Anterior cingulate cortex (tissue), 58 donors: ENCODE measurements around the gene EMX2.
"Not testable (repeated sequence)": the region's sequence is repeated elsewhere in the genome, so short reads cannot be mapped to it uniquely, and the experiment has no call there.

Experiments used
- DNase-seq, 58 donors: peaks; one replicate each; lab custom pipeline; 2025; lab: John Stamatoyannopoulos, UW

Gene EMX2

DNA sequence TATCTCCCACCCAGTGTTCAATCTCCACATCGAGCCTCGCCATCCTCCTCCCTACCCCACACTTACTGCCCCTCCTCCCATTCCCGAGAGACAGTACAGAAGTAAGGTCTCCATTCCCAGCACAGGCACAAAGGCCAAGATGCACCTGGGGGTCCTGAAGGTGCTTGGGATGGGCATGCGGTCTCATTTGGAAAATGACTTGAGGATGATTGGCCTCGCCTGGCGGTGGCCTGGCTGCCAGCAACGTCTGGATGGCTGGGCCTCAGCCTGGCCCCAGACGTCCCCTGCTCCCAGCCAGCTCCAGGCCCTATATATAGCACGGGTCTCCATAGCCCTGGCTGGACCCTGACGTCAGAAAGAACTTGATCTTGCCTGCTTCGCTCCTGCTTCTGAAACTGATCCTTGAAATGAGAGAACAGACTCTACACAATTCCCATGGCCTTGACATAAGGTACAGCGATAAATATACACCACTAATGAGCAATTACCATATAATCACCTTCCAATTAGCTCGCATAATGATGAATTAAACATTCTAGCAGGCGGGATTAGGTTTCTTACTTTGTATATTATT lies 11.8 kb downstream of the EMX2 start:
- DNase-seq: no peak

DNA sequence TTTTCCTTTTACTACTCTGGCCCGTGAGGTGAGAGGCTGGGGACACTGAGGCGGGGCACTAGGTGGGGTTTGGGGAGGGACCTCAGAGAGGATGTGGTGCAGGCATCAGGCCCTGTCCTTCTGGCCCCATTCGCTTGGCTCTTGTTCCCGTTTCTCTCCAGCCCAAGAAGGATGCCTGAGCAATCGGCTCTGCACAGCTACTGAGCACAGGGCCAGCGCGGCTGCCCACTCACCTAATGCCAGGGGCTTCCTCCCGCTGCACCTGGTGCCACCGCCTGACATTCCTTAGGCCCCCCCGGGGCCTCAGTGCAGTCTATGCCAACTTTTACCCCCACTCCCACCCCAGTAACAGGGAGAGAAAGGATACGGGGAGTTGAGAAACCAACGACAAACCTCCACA lies 12.5 kb downstream of the EMX2 start:
- no peak for DNase-seq

DNA sequence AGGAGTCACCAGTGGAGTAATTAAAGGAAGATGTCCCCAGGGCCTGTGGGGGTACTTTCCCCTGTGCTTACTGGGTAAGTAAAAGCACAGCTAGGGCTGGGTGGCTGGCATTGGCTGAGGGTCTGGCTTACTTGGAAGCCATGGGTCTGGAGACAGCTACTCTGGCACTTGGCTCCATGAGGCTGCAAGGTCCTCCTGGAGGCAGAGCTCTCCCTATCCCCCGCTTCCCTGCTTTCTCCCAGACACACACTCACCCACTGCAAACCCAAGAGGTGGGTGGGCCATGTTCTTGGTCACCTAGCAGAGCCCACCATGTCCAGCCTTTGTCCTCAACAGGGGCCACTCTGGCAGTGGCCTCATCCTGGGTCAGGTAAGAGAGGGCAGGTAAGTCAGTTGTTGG lies 13.3 kb downstream of the EMX2 start:
- no peak for DNase-seq

DNA sequence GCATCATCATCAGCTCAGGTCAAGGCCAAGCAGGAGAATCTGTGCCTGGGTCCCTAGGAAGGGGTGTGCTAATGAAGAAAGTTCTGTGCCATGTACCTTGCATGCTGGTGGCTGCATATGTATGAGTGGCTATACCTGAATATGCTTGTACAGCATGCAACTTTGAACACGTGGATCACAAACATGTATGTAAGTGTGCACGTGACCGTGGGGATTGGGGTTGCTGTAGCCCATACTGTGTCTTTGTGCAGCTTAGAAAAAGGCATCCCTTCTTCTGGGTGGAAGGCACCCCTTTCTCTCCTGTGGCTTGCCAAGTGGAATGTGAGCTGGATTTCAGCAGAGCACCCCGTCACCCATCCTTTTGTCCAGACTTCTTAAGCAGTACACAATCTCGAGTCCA lies 13.8 kb downstream of the EMX2 start:
- DNase-seq: no peak

DNA sequence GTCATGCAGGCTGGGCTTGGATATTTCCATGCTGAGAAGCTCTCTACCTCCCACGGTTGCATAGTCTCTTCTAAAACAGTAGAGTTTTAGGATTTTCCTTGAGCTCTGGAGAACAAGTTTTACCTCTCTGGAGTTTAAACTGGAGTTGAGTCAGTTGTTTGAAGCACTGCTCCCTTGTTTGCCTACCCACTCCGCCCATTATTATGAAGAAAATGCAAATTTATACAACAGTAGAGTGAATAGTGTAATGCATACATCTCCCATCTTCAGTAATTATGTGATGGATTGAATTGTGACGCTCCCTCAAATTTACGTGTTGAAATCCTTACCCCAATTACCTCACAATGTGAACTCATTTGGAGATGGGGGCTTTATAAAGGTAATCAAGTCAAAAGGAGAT lies 17.2 kb downstream of the EMX2 start:
- no peak for DNase-seq

DNA sequence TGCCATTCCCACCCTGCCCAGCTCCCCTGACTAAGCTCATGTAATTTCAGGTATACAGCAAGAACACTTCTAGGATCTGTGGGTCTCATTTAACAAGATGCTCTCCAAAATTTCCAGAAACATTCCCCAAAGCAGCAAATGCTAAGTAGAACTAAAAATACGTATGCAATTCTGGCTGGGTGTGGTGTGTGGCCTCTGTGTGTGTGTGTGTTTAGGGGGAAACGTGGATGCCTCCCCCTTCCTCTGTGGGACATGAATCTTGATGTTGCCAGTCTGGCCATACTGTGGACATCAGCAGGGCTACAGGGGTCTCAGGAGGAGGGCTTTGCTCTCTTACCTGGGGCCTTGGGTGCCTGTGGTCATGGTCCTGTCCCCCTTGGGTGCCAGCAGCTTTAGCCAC lies 18.4 kb downstream of the EMX2 start:
- DNase-seq: no peak

DNA sequence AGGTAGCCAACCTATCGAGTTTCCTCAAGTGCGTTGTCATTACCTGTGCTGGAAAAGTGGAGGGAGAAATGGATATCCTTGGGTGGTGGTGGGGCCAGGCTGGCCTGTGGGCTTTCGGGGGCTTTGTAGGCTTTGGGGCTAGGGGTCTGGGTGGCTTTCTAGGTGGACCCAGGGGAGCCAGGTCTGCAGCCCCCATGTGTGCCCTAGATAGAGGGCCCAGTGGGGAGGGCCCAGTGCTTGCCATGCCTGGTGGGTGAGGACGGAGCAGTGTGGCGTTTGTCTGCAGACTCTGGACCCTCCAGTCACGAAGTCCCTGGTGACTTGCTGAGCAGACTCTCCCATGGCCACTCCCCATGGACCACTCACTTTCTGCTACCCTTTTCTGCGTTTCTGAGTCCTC lies 19.7 kb downstream of the EMX2 start:
- no peak for DNase-seq

DNA sequence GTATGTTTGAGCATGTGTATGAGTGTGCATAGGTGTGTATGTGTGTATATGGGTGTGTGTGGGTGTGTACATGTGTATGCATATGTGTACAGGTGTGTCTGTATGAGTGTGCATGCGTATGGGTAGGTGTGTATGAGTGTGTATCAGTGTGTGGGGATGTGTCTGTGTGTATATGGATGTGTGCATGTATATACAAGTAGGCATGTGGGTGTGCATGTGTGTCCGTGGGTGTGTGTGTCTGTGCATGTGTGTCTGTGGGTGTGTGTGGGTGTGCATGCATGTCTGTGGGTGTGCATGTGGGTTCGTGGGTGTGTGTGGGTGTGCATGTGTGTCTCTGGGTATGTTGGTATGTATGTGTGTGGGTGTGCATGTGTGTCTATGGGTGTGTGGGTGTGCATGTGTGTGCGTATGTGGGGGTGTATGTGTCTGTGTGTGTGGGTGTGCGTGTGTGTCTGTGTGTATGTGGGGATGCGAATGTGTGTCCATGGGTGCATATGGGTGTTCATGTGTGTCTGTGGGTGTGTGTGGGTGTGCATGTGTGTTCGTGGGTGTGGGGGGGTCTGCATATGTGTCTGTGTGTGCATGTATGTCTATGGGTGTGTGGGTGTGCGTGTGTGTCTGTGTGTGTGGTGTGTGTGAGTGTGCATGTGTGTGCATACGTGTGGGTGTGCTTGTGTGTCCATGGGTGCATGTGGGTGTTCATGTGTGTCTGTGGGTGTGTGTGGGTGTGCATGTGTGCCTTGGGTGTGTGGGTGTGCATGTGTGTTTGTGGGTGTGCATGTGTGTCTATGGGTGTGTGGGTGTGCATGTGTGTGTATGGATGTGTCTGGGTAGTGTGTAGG lies 20.6 kb downstream of the EMX2 start:
- no peak for DNase-seq

DNA sequence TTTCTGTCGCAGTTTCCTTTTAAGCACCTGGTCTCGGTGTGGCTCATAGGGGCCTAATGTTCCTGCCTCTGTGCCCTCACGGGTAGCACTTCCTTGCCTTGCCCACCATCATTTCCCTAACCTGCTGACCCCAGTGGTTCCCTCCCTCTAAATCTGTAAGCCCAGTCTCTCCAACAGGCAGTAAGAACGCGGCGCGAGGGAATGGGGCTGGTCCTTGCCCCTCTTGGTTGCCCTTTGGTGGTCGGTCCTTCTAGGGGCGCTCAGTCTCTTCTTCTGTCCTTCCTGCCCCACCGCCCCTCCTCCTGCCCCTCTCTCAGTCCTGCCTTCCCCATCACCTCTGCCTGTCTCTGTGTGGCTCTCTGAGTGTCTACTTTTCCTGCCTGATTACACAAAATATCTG lies 21.2 kb downstream of the EMX2 start:
- DNase-seq: no peak

DNA sequence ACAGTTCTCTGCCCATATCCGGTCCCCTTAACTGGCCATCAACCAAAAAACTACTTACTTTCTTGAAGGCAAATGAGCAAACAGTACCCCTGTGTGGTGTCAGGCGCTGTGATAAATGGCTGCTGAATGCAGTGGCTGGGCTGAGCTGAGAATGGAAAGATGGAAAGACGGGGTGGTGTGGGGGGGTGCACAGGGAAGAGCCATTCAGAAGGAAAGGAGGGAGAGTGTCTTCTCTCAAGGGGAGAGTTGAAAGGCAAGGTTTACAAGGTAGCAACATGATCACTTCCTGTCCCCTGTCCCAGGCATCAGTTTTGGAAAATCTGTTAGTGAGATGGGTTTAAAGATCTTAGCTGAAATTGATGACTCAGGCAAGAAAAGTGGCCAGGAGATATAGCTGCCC lies 22.5 kb downstream of the EMX2 start:
- no peak for DNase-seq

DNA sequence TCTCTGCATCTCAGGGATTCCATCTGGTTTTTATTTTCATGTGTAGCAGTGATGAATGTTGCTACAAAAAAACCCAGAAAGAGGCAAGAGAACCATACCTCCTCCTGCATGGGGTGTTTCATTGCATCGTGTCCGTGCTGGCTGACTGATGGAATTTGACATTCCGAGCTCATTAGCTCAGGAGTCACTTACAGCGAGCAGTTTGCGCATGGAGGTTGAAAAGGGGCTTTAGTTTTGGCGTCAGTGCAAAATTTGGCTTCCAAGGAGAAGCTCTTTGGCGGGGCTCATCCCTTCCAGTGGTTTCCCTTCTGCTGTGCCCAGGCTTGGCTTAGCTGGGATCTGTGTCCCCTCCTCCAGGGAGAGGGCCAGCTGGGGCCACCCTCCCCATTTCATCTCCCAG lies 25.8 kb downstream of the EMX2 start:
- DNase-seq: no peak

DNA sequence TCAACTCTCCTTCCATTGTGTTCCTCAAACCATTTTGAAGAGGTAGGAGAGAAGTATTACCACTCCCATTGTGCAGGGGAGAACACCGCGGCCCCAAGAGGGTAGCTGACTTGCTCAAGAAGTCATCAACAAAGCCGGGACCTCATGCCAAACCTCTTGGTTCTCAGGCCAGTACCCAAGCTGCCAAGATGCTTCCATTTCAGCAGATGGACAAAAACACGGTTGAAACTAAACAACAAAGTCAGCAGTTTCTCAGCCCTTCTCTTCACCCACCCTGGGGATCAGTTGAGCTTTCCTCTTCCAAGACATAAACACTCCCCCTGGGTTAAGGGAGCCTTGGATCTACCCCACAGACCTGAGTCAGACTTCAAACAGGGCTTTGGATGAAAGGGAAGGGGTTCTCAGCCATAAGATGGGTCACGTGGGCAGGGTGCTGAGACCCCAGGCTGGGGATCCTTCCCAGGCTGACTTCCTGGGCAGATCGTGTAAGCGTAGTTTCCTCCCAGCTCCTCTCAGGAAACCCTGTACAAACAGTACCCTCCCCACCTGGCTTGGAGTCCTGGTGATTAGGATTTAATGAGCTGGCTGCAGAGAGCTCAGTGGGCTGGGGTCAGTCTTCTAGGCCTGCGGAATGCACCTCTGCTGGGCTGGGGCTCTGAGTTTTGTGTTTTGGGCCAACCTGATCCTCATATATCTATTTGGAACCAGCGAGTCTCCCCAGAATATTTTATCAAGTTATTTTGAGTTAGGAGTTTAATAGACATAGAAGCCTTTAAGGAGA lies 27.3 kb downstream of the EMX2 start:
- DNase-seq: no peak

DNA sequence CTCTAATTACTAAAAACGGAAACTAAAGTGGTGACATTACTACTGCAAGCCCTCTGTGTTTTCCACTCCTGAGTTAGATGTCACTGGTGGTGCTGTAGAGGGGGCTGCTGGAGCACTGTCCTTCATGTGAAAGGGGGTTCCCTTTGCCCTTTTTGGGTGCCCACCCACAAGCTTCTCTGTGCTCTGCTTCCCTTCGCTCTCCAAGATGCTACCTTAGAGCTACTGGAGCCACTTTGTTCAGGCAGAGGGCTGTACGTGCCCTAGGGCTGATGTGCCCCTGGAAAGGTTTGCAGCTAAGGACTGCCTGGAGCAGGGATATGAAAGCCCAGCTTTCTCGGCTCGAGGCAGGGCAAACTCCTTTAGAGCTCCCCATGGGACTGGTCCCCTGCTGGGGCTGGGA lies 28.3 kb downstream of the EMX2 start:
- no peak for DNase-seq

DNA sequence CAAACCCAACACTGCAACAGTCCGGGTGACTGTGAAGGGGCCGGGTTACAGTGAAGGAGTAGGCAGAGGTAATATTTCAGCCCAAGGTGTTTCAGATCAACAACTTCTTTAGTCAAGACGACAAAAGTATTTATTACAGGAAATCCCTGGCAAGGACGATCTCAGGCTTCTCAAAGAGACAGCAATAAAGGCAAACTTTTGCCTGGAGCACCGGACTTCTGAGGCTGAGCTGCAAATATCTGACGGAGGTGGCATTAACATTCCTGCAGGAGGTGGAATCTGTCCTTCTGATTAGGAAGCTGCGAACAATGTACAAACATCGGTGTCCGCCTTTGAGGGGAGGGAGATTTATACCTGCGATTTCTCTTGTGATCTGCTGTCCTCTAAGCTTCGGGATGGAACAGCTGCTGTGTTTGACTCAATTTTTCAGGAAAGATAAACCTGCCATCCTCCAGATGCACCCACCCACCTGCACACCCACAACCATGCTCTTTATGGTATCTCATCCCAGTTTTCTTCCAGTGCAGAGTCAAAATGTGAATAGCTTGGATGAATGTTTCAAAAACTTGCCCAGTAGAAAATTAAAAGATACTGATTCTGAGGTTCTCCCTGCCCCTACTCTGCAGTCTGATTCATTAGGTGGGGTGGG lies 32.1 kb downstream of the EMX2 start:
- DNase-seq: no peak

DNA sequence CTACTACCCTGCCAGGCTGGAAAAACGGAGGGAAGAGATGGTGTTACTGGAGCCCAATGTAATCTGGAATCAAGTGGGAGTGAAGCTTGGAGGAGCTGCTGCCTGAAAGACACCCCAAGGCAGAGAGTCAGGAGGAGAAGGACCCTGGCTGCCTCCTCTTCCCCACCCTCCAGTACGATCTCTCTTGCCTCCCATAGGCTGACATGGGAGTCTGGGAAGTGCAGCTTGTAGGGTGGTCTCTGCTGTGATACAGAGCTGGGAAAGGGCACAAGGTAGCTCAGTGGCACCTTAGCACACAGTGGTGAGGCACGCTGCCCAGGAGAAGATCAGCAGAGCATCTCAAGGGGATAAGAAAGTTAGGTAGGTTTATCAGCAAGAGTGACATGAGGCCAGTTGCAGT lies 35.9 kb downstream of the EMX2 start:
- no peak for DNase-seq

DNA sequence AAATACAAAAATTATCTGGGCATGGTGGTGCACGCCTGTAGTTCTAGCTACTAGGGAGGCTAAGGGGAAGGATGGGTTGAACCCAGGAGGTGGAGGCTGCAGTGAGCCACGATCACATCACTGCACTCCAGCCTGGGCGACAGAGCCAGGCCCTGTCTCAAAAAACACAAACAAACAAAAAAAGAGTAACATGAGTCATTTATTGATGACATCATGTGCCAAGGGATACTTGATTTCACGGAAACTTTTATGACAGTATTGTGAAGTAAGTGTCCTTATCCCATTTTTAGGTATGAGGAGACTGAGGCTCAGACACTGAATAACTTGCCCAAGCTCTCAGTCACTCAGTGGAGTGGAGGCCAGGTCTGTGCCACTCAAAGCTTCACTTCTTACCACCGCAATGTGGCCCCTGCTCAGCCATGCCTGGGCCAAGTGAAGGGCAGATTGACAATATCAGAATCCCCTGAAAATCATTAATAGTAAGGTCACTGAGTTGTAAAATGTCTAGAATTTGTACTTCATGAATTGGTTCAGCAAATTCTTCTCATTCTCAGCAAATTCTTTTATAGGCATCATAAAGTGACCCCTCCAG lies 36.5 kb downstream of the EMX2 start:
- DNase-seq: no peak

DNA sequence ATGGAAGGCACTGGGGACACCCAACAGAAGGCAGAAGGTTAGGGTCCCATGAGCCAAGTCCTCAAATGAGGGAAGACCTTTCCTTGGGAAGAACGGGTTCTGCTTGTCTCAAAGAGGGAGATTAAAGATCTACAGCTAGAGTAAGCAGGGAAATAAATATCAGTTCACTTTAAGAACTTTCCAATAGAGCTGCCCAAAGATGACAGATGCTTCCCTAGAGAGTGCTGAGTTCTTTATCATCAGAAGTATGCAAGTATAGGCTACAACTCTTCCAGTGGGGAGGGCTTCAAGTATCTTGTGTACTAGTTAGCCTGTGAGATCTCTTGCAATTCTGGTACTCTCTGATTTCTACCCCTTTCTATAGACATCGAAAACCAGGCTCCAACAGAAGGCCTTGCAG lies 39.4 kb downstream of the EMX2 start:
- no peak for DNase-seq

DNA sequence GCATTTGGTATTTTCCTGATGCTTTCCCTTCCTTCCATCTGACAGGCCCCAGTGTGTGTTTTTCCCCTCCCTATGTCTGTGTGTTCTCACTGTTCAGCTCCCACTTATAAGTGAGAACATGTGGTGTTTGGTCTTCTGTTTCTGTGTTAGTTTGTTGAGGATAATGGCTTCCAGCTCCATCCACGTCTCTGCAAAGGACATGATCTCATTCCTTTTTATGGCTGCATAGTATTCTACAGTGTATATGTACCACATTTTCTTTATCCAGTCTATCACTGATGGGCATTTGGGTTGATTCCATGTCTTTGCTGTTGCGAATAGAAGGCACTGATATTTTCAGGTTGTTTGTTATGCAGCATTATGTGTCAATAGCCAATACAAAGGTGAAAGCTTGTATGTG lies 42.3 kb downstream of the EMX2 start:
- DNase-seq: not testable (repeated sequence)

DNA sequence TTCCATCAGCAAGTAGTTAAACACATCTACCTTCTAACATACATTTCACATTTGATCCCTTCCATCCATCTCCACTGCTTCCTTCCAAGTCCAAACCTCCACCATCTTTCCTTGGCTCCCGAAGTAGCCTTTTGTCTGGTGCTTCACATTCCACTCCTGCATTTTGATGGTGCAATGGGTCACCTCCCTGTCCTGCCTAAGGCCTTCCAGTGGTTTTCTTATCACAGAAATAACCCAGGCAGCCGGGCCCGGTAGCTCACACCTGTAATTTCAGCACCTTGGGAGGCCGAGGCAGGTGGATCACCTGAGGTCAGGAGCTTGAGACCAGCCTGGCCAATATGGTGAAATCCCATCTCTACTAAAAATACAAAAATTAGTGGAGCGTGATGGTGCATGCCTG lies 44.5 kb downstream of the EMX2 start:
- DNase-seq: no peak

DNA sequence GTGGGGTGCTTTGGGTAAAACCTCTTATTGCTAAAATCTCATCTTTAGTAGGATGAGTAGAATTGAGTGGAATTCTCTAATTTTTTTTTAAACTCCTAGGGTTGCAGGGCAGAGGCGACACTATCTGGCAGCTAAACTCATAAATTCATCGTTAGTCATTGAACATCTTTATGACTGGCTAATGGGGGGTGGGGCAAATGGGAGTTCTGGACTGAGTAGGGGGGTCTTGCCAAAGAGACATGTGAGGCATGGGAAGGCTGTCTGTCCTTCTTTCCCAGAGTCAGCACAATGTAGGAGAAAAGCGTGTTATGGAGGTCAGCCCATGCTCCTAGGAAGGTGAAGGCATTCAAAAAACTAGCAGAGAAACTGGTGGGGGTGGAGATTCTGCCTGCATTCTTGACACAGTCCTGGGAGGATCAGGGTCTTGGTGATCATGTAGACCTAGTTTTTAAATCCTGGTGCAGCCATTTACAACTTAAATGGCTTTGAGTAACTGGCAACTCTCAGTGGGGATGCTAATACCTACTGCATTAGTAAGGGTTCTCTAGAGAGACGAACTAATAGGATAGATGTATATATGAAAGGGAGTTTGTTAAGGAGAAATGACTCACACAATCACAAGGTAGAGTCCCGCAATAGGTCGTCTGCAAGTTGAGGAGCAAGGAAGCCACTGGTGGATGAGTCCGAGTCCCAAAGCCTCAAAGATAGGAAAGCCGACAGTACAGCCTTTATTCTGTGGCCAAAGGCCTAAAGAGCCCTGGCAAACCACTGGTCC lies 47.7 kb downstream of the EMX2 start:
- no peak for DNase-seq
